Endothelial cell of umbilical vein (primary cell): ENCODE results near the gene RARA. TPM values are rescaled to one million over a fixed set of nuclear protein-coding genes. Genes with fewer than 3 reads are reported as not detected.

Experiments
- BruUV-seq: library from RNA; stranded (reverse); fragments of 400-500 nt; replicated peaks from 2 replicates; lab custom pipeline; 2021; lab: Mats Ljungman, UMichigan
- CTCF ChIA-PET: fragments of 300-600, 350-600 bp; sonication (Branson Sonifier 250); formaldehyde crosslinking; loops from one replicate; lab custom pipeline; 2021; ENCODE audit warnings: antibody characterized with exemption, inconsistent platforms; lab: Charles Lee
- POLR2A ChIA-PET: fragments of 300-600, 350-600 bp; sonication (Branson Sonifier 250); formaldehyde crosslinking; loops from one replicate; lab custom pipeline; 2021; ENCODE audit warnings: antibody characterized with exemption, inconsistent platforms; lab: Charles Lee
- DNase-seq: peaks from one replicate; pipeline ENCODE4 v3.0.0-alpha.2; 2011; ENCODE audit warnings: low read depth, low spot score
- FAIRE-seq: peaks from 2 replicates; lab custom pipeline; 2011; peaks lifted over from hg19 to GRCh38; lab: Jason Lieb, UNC
- H2AFZ ChIP-seq: 2 replicates; pipeline ENCODE4 v1.6.0; 2012; ENCODE audit warnings: low read depth, low read length, control low read depth, inconsistent platforms
- H3K27ac ChIP-seq: 2 replicates; pipeline ENCODE4 v1.5.1; 2011; ENCODE audit warnings: low read depth, mild to moderate bottlenecking, control low read depth, low read length, moderate library complexity; ENCODE audit not compliant: insufficient read depth
- H3K27me3 ChIP-seq, 2 experiments: 2 replicates each; pipeline versions ENCODE4 v1.6.0 to v1.6.1; 2011; ENCODE audit warnings: low read length in 2 of 2, mixed read lengths in 1 of 2; ENCODE audit not compliant: control insufficient read depth in 2 of 2, insufficient read depth in 2 of 2
- H3K36me3 ChIP-seq, 2 experiments: 2 replicates in 1 of 2; 3 replicates in 1 of 2; pipeline ENCODE4 v1.5.1; 2011; ENCODE audit warnings: low read length in 2 of 2, mild to moderate bottlenecking in 1 of 2, moderate library complexity in 1 of 2; ENCODE audit not compliant: control insufficient read depth in 2 of 2, insufficient read depth in 2 of 2; ENCODE audit errors: extremely low read depth in 1 of 2
- H3K4me1 ChIP-seq: 3 replicates; pipeline ENCODE4 v1.5.1; 2011; ENCODE audit warnings: mild to moderate bottlenecking, low read length; ENCODE audit not compliant: control insufficient read depth, insufficient read depth; ENCODE audit errors: extremely low read depth
- H3K4me2 ChIP-seq: 2 replicates; pipeline ENCODE4 v1.6.1; 2011; ENCODE audit warnings: low read length, control low read depth, mixed read lengths; ENCODE audit not compliant: insufficient read depth
- H3K4me3 ChIP-seq, 3 experiments: fragments of 200-600 bp in 1 of 3; sonication (generic), shearing (Covaris generic) in 1 of 3; replicated peaks in 1 of 3; 2 replicates each; pipeline ENCODE4 v1.5.1; 2011 to 2016; ENCODE audit warnings: control low read depth in 3 of 3, low read length in 3 of 3, mild to moderate bottlenecking in 2 of 3, inconsistent platforms in 1 of 3, low read depth in 1 of 3, moderate library complexity in 1 of 3; ENCODE audit not compliant: insufficient read depth in 1 of 3
- H3K79me2 ChIP-seq: 2 replicates; pipeline ENCODE4 v1.6.0; 2012; ENCODE audit warnings: low read length, inconsistent platforms; ENCODE audit not compliant: control insufficient read depth, insufficient read depth
- H3K9ac ChIP-seq: replicated peaks from 2 replicates; pipeline ENCODE3; 2011; ENCODE audit warnings: low read length, control low read depth; ENCODE audit not compliant: insufficient read depth; ENCODE audit errors: extremely low read depth
- H3K9me1 ChIP-seq: replicated peaks from 3 replicates; pipeline ENCODE4 v1.6.0; 2011; ENCODE audit warnings: mild to moderate bottlenecking, low read length; ENCODE audit not compliant: control insufficient read depth, insufficient read depth; ENCODE audit errors: extremely low read depth
- H3K9me3 ChIP-seq: replicated peaks from 2 replicates; pipeline ENCODE4 v1.5.1; 2012; ENCODE audit warnings: low read length, inconsistent platforms; ENCODE audit not compliant: control insufficient read depth, insufficient read depth
- H4K20me1 ChIP-seq: replicated peaks from 2 replicates; pipeline ENCODE3; 2011; ENCODE audit warnings: mild to moderate bottlenecking, low read length; ENCODE audit not compliant: control insufficient read depth, insufficient read depth; ENCODE audit errors: extremely low read depth
- CTCF ChIP-seq, 2 donors: IDR thresholded peaks; 1 replicate in 1 of 2; 2 replicates in 1 of 2; pipeline ENCODE4 v1.5.1; 2011; ENCODE audit warnings: low read length in 2 of 2, mild to moderate bottlenecking in 2 of 2, moderate library complexity in 2 of 2, control low read depth in 1 of 2, inconsistent platforms in 1 of 2, low read depth in 1 of 2; ENCODE audit not compliant: insufficient read depth in 1 of 2; ENCODE audit errors: extremely low read depth in 1 of 2
- EZH2 ChIP-seq: IDR thresholded peaks from 2 replicates; pipeline ENCODE4 v1.6.1; 2012; ENCODE audit warnings: borderline replicate concordance, low read depth, mild to moderate bottlenecking, moderate library complexity, low read length, inconsistent platforms; ENCODE audit not compliant: severe bottlenecking
- FOS ChIP-seq: IDR thresholded peaks from 2 replicates; pipeline ENCODE4 v1.6.1; 2011; ENCODE audit warnings: mild to moderate bottlenecking, low read length, moderate library complexity, borderline replicate concordance; ENCODE audit not compliant: insufficient read depth
- GATA2 ChIP-seq: IDR thresholded peaks from 2 replicates; pipeline ENCODE4 v1.7.0; 2011; ENCODE audit warnings: low read depth, mild to moderate bottlenecking, moderate library complexity, mixed read lengths, low read length; ENCODE audit not compliant: insufficient read length, insufficient read depth
- JUN ChIP-seq: IDR thresholded peaks from 2 replicates; pipeline ENCODE4 v1.6.1; 2011; ENCODE audit warnings: borderline replicate concordance, low read depth; ENCODE audit not compliant: insufficient read length, insufficient read depth
- MAX ChIP-seq: IDR thresholded peaks from 2 replicates; pipeline ENCODE4 v1.6.1; 2011; ENCODE audit not compliant: insufficient read depth, insufficient read length
- MYC ChIP-seq: IDR thresholded peaks from one replicate; pipeline ENCODE4 v1.6.1; 2011; ENCODE audit warnings: mild to moderate bottlenecking, low read depth, low read length
- POLR2A ChIP-seq: IDR thresholded peaks from 2 replicates; pipeline ENCODE4 v1.6.1; 2012; ENCODE audit warnings: low read depth, mild to moderate bottlenecking, control low read depth, low read length
- POLR2AphosphoS5 ChIP-seq: IDR thresholded peaks from 2 replicates; pipeline ENCODE4 v1.6.1; 2012; ENCODE audit warnings: low read depth, mild to moderate bottlenecking, control low read depth, low read length, moderate library complexity; ENCODE audit not compliant: insufficient read depth
- dilution Hi-C: fragments of 300-500 bp; cut with MboI; formaldehyde crosslinking; loops from one replicate; pipeline ENCODE4 v1.15.0; 2019; ENCODE audit warnings: low sequenced_read_pairs; ENCODE audit not compliant: extremely low pct_ligation_motif_present
- intact Hi-C: fragments of 100-400 bp; cut with micrococcal nuclease; formaldehyde crosslinking; loops from one replicate; pipeline ENCODE4 v1.10.0; 2022
- polyA plus RNA-seq, 4 experiments: library from polyadenylated mRNA; depleted of rRNA in 3 of 4; stranded (reverse) in 3 of 4; unstranded in 1 of 4; fragments of >200 nt; gene quantifications; 2 replicates each; pipeline versions ENCODE4 v1.2.1 to v1.2.3, GENCODE V29; 2011 to 2012; ENCODE audit warnings: missing spikeins in 1 of 4
- total RNA-seq: library from RNA; stranded (reverse); gene quantifications from 2 replicates; pipeline ENCODE4 v1.2.3, GENCODE V29; 2021

Gene RARA
- total and polyA plus RNA-seq, 2 donors (not counting 3 experiments of a cell fraction or from before 2014, with no cell fraction given) = 11.9 to 37.8 TPM

GRCh38 chr17:40287159-40287493, 21.9 kb upstream of the RARA start:
- DNase-seq (no peak), FAIRE-seq (no peak)
- Histone ChIP-seq H3K4me3 (no peak overlapping the region), H2AFZ (peak overlapping the region; percentile 68), H3K27me3 (no peaks in the 10 kb centered on the region), H3K79me2 (peaks cover 19% of the 10 kb centered on the region), H3K27ac (no peak overlapping the region), H3K4me1 (peaks cover 35% of the 10 kb centered on the region), H3K9ac (no peak overlapping the region), H3K9me1 (no peaks in the 10 kb centered on the region), H3K9me3 (no peaks in the 10 kb centered on the region), H4K20me1 (no peaks in the 10 kb centered on the region), H3K36me3 (peaks cover 0 to 5% of the 10 kb centered on the region in 2 experiments), H3K4me2 (peak overlapping the region; percentile 34)
- POLR2A ChIA-PET = no interaction called here
- no TSS peak for BruUV-seq
- dilution Hi-C loops (no loop called here), intact Hi-C loops (loop anchor here (1.0 to 10.0 kb wide), 2 partner anchors 68 to 272 kb away; partner anchors contain the start of genes CSF3 and WIPF2)
- CTCF ChIA-PET = no interaction called here
- no peak for TF ChIP-seq MAX
- TF ChIP-seq JUN = no peak
- TF ChIP-seq POLR2AphosphoS5 = no peak
- no peak for TF ChIP-seq EZH2
- no peak for TF ChIP-seq GATA2
- TF ChIP-seq FOS = no peak
- no peak for TF ChIP-seq MYC
- no peak for TF ChIP-seq CTCF (IDR thresholded peaks at IDR 0.05; ENCODE audit: extremely low read depth in 1 of 2, insufficient read depth in 1 of 2, low read depth in 1 of 2, low read length in 2 of 2)
- TF ChIP-seq POLR2A = no peak
